ENCODE data around the gene UBA52. TPM values are rescaled to one million over a fixed set of nuclear protein-coding genes. Genes with fewer than 3 reads are reported as not detected.

The UBA52 gene
- total RNA-seq, 1 experiment from 2014 or later: 1,265 TPM

DNA sequence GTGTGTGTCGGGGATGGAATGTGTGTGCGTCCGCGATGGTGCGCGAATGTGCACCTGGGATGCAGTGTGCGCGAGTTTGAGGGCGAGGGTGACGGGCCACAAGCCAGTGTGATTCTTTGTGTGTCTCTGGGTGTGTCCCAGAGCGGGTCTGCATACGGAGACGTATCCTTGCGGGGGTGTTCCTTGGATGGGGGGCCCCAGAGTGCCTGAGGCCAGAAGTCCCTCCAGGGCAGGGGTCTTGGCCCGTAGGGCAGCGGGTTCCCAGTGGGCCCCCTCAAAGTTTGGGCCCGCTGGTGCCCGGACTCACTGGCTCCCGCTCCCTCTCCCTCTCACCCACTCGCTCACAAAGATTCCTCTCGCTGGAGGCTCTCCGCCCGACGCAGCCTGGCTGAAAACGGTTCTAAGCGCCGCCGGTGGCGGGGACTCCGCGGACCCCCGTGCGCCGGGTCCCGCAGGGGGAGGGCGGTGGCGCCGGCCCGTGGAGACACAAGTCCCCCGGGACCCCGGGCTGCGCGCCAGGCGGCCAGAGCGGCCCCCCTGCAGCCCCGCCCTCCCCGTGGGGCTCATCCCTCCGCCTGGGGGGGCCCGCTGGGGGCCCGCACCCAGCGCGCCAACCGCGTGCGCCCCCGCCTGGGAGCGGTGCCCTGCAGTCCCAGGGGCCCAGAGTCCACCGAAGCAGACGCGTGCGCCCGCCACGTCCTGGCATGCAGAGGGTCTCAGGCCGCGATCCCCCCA is 34.1 kb downstream of the UBA52 start:
- Histone ChIP-seq H4K20me1 (ENCODE audit: control insufficient read depth, insufficient read depth, insufficient read length) (no peaks in the 10 kb centered on the region), H3K4me1 (ENCODE audit: insufficient read depth, low read length) (peaks cover 12% of the 10 kb centered on the region)
- no CpG with 5 or more reads among the region's 65 CpGs for WGBS (ENCODE audit: extremely low coverage, insufficient read length, low lambda C conversion rate)

More for the DNA sequence above, 34.1 kb downstream of the UBA52 start:
- TF ChIP-seq, protein P1, sequence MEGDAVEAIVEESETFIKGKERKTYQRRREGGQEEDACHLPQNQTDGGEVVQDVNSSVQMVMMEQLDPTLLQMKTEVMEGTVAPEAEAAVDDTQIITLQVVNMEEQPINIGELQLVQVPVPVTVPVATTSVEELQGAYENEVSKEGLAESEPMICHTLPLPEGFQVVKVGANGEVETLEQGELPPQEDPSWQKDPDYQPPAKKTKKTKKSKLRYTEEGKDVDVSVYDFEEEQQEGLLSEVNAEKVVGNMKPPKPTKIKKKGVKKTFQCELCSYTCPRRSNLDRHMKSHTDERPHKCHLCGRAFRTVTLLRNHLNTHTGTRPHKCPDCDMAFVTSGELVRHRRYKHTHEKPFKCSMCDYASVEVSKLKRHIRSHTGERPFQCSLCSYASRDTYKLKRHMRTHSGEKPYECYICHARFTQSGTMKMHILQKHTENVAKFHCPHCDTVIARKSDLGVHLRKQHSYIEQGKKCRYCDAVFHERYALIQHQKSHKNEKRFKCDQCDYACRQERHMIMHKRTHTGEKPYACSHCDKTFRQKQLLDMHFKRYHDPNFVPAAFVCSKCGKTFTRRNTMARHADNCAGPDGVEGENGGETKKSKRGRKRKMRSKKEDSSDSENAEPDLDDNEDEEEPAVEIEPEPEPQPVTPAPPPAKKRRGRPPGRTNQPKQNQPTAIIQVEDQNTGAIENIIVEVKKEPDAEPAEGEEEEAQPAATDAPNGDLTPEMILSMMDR (conservative IDR thresholded peaks at IDR 0.05): no peak
- no peak overlapping the region for H4K5ac ChIP-seq (ENCODE audit: insufficient read length, low read depth, low read length)
- H3K9ac ChIP-seq (ENCODE audit: extremely low read depth, insufficient read length, low read length): no peak overlapping the region
- H2BK15ac ChIP-seq (ENCODE audit: low read depth, low read length): no peak overlapping the region
- no peak overlapping the region for H4K91ac ChIP-seq (ENCODE audit: insufficient read length, low read depth, low read length)
- no peaks in the 10 kb centered on the region for H3K79me1 ChIP-seq (ENCODE audit: insufficient read depth, low read depth, low read length, poor library complexity, severe bottlenecking)
- no peak overlapping the region for H4K8ac ChIP-seq (replicated peaks; ENCODE audit: insufficient read length, low read depth, low read length)
- no peak overlapping the region for H2BK5ac ChIP-seq (ENCODE audit: insufficient read length, low read length)
- peaks cover 86% of the 10 kb centered on the region for H3K27me3 Mint-ChIP-seq (ENCODE audit: low read depth)
- no peak overlapping the region for H2AK5ac ChIP-seq (ENCODE audit: insufficient read length, low read length)
- H3K27ac Mint-ChIP-seq: peak overlapping the region in 1 of 3 experiments; percentile 26; a peak in 1 of 7 replicates
- no peak overlapping the region for H3K23ac ChIP-seq (ENCODE audit: insufficient read length, low read depth, low read length)
- no peak overlapping the region for H3T11ph ChIP-seq (ENCODE audit: low read length)
- peak overlapping the region; percentile 24 for H3K4me2 ChIP-seq (ENCODE audit: insufficient read depth, insufficient read length, low read length)
- H3K56ac ChIP-seq (ENCODE audit: insufficient read length, low read depth, low read length): no peak overlapping the region
- H3K18ac ChIP-seq (ENCODE audit: insufficient read length, low read depth, low read length): no peak overlapping the region
- no peak overlapping the region for H3K4ac ChIP-seq (ENCODE audit: low read depth, low read length)
- no peaks in the 10 kb centered on the region; a peak in 1 of 5 replicates for H3K9me3 Mint-ChIP-seq
- peaks cover 0 to 6% (median 0%) of the 10 kb centered on the region in 3 experiments; a peak in 2 of 7 replicates for H3K36me3 Mint-ChIP-seq (ENCODE audit: insufficient read depth in 1 of 3, low read depth in 3 of 3)
- H3K27ac ChIP-seq (ENCODE audit: insufficient read length, low read depth, low read length): no peak overlapping the region
- no peaks in the 10 kb centered on the region for H3K9me3 ChIP-seq (ENCODE audit: control insufficient read depth, low read depth, low read length)
- peaks cover 6% of the 10 kb centered on the region for H3K23me2 ChIP-seq (ENCODE audit: insufficient read length, low read depth, low read length, poor library complexity, severe bottlenecking)
- no peak overlapping the region for H2BK20ac ChIP-seq (ENCODE audit: low read depth, low read length, poor library complexity, severe bottlenecking)
- H3K4me3 Mint-ChIP-seq: peak overlapping the region; percentile 64 to 75
- H3K14ac ChIP-seq (ENCODE audit: insufficient read depth, low read length): no peak overlapping the region
- DNase-seq: no peak
- no peaks in the 10 kb centered on the region for H3K79me2 ChIP-seq (ENCODE audit: insufficient read depth, low read length)
- no peak overlapping the region for H2BK12ac ChIP-seq (ENCODE audit: insufficient read length, low read depth, low read length)
- H2BK120ac ChIP-seq (ENCODE audit: low read depth, low read length, poor library complexity, severe bottlenecking): no peak overlapping the region
- peaks cover 68% of the 10 kb centered on the region for H3K27me3 ChIP-seq (ENCODE audit: insufficient read depth, low read length)
- H2AFZ ChIP-seq (ENCODE audit: low read length): no peak overlapping the region
- peaks cover 35 to 47% of the 10 kb centered on the region in 2 experiments for H3K4me1 Mint-ChIP-seq

Measured in H9 (cell line).